ENCODE data around the gene CERT1. TPM values are rescaled to one million over a fixed set of nuclear protein-coding genes. Genes with fewer than 3 reads are reported as not detected.

CERT1 gene
- total RNA-seq, 2 experiments from 2014 or later, result 13.3 to 33.6 TPM

DNA sequence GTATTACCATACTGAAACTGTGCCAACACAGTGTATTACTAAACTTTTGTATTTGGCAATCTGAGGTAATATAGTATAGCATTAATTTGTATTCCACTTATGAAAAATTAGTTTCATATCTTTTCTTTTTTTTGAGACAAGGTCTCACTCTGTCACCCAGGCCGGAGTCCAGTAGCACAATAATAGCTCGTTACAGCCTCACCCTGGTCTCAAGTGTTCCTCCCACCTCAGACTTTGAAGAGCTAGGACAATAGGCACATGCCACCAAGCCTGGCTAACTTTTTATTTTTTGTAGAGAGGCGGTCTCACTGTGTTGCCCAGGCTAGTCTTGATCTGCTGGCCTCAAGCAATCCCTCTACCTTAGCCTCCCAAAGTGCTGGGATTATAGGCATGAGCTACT, 36.4 kb upstream of the CERT1 start:
- peaks cover 19% of the 10 kb centered on the region for H3K36me3 ChIP-seq (ENCODE audit: insufficient read depth, low read length)
- no peaks in the 10 kb centered on the region for H3K79me2 ChIP-seq (ENCODE audit: insufficient read depth, low read depth, low read length)
- intact Hi-C loops (cut with micrococcal nuclease; ENCODE audit: unreplicated experiment), result no loop called here
- H3K9me2 ChIP-seq (ENCODE audit: insufficient read depth, low read length), result no peaks in the 10 kb centered on the region
- TF ChIP-seq, protein P1, sequence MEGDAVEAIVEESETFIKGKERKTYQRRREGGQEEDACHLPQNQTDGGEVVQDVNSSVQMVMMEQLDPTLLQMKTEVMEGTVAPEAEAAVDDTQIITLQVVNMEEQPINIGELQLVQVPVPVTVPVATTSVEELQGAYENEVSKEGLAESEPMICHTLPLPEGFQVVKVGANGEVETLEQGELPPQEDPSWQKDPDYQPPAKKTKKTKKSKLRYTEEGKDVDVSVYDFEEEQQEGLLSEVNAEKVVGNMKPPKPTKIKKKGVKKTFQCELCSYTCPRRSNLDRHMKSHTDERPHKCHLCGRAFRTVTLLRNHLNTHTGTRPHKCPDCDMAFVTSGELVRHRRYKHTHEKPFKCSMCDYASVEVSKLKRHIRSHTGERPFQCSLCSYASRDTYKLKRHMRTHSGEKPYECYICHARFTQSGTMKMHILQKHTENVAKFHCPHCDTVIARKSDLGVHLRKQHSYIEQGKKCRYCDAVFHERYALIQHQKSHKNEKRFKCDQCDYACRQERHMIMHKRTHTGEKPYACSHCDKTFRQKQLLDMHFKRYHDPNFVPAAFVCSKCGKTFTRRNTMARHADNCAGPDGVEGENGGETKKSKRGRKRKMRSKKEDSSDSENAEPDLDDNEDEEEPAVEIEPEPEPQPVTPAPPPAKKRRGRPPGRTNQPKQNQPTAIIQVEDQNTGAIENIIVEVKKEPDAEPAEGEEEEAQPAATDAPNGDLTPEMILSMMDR (conservative IDR thresholded peaks at IDR 0.05; ENCODE audit: low read length), result no peak
- no peak for TF ChIP-seq EZH2phosphoT487 (IDR thresholded peaks at IDR 0.05; ENCODE audit: borderline replicate concordance, low read depth, low read length)
- no peak overlapping the region for H3K4me2 ChIP-seq (ENCODE audit: low read length)
- H2AFZ ChIP-seq (ENCODE audit: low read length), result no peak overlapping the region
- POLR2A ChIA-PET, result interaction anchor here (0.6 kb wide), 1 partner anchor 11 kb away, joined by 3 read pairs; no protein-coding TSS in a partner anchor
- CTCF ChIA-PET (ENCODE audit: unreplicated experiment), result no interaction called here
- H3K9me3 ChIP-seq (ENCODE audit: low read length), result no peaks in the 10 kb centered on the region
- H3K4me3 ChIP-seq (ENCODE audit: low read depth, low read length, poor library complexity, severe bottlenecking), result no peak overlapping the region
- no peak overlapping the region for H3K27ac ChIP-seq (ENCODE audit: low read depth, low read length, poor library complexity, severe bottlenecking)
- no TSS peak for BruUV-seq (replicated peaks)
- no peaks in the 10 kb centered on the region for H3K4me1 ChIP-seq (ENCODE audit: insufficient read depth, low read length, poor library complexity, severe bottlenecking)
- DNase-seq (ENCODE audit: low spot score), result no peak
- H4K20me1 ChIP-seq (ENCODE audit: insufficient read depth, low read length), result no peaks in the 10 kb centered on the region

DNA sequence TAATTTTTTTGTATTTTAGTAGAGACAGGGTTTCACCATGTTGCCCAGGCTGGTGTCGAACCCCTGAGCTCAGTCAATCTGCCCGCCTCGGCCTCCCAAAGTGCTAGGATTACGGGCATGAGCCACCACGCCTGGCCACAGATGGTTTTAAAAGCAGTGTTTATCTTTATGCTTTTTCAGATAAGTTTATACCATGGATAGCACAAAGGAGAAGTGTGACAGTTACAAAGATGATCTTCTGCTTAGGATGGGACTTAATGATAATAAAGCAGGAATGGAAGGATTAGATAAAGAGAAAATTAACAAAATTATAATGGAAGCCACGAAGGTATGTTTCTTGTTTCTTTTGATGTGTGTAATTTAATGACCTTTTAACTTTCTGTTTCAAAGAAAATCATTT, 35.4 kb upstream of the CERT1 start:
- Histone ChIP-seq H3K4me1 (ENCODE audit: insufficient read depth, low read length, poor library complexity, severe bottlenecking) (peaks cover 3% of the 10 kb centered on the region), H3K27ac (ENCODE audit: low read depth, low read length, poor library complexity, severe bottlenecking) (no peak overlapping the region), H3K4me3 (ENCODE audit: low read depth, low read length, poor library complexity, severe bottlenecking) (no peak overlapping the region), H3K9me3 (ENCODE audit: low read length) (no peaks in the 10 kb centered on the region), H4K20me1 (ENCODE audit: insufficient read depth, low read length) (no peaks in the 10 kb centered on the region), H3K79me2 (ENCODE audit: insufficient read depth, low read depth, low read length) (peaks cover 2% of the 10 kb centered on the region; the same call in 1 of the 2 replicates), H3K4me2 (ENCODE audit: low read length) (no peak overlapping the region), H3K36me3 (ENCODE audit: insufficient read depth, low read length) (peaks cover 13% of the 10 kb centered on the region; the same call in 1 of the 2 replicates), H3K9me2 (ENCODE audit: insufficient read depth, low read length) (no peaks in the 10 kb centered on the region), H2AFZ (ENCODE audit: low read length) (no peak overlapping the region)
- intact Hi-C loops (cut with micrococcal nuclease; ENCODE audit: unreplicated experiment), result no loop called here
- ChIA-PET CTCF (ENCODE audit: unreplicated experiment) (no interaction called here), POLR2A (no interaction called here)
- DNase-seq (ENCODE audit: low spot score), result no peak
- TF ChIP-seq, protein P1 (conservative IDR thresholded peaks at IDR 0.05; ENCODE audit: low read length), result no peak
- no TSS peak for BruUV-seq (replicated peaks)

DNA sequence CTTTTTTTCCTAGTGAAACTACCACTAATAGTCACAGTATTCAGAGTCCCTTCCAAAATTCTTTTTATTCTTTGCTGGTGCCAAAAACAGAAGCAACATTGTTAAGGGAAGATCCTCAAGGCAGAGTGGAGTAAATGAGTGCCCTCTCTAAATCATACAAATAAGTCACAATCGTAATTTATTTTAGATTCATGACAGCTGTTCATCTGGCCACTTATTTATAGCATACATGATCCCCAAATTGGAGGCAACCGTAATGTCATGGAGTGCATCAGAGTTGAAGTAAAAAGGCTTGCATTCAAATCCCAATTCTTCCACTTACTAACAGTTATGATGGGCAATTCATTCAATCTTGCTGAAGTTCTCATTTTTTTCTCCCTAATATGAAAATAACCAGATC, 33.7 kb upstream of the CERT1 start:
- no peak overlapping the region for H3K4me3 ChIP-seq (ENCODE audit: low read depth, low read length, poor library complexity, severe bottlenecking)
- H3K4me2 ChIP-seq (ENCODE audit: low read length), result no peak overlapping the region
- intact Hi-C loops (cut with micrococcal nuclease; ENCODE audit: unreplicated experiment), result no loop called here
- H3K36me3 ChIP-seq (ENCODE audit: insufficient read depth, low read length), result peaks cover 13% of the 10 kb centered on the region; the same call in 1 of the 2 replicates
- H2AFZ ChIP-seq (ENCODE audit: low read length), result no peak overlapping the region
- H3K9me2 ChIP-seq (ENCODE audit: insufficient read depth, low read length), result 0 out of 2 replicates have a peak, but pooled peaks cover 4% of the 10 kb centered on the region
- H3K9me3 ChIP-seq (ENCODE audit: low read length), result no peaks in the 10 kb centered on the region
- no peak overlapping the region for H3K27ac ChIP-seq (ENCODE audit: low read depth, low read length, poor library complexity, severe bottlenecking)
- TF ChIP-seq EZH2phosphoT487 (IDR thresholded peaks at IDR 0.05; ENCODE audit: borderline replicate concordance, low read depth, low read length), result no peak
- TF ChIP-seq, protein P1 (conservative IDR thresholded peaks at IDR 0.05; ENCODE audit: low read length), result no peak
- H3K4me1 ChIP-seq (ENCODE audit: insufficient read depth, low read length, poor library complexity, severe bottlenecking), result peaks cover 3% of the 10 kb centered on the region
- H4K20me1 ChIP-seq (ENCODE audit: insufficient read depth, low read length), result no peaks in the 10 kb centered on the region
- DNase-seq (ENCODE audit: low spot score), result no peak
- ChIA-PET POLR2A (no interaction called here), CTCF (ENCODE audit: unreplicated experiment) (no interaction called here)
- H3K79me2 ChIP-seq (ENCODE audit: insufficient read depth, low read depth, low read length), result peaks cover 7% of the 10 kb centered on the region; the same call in 1 of the 2 replicates
- no TSS peak for BruUV-seq (replicated peaks)

Data from OCI-LY7 (cell line).